Measurements from ENCODE around the gene MPZ.

DNA sequence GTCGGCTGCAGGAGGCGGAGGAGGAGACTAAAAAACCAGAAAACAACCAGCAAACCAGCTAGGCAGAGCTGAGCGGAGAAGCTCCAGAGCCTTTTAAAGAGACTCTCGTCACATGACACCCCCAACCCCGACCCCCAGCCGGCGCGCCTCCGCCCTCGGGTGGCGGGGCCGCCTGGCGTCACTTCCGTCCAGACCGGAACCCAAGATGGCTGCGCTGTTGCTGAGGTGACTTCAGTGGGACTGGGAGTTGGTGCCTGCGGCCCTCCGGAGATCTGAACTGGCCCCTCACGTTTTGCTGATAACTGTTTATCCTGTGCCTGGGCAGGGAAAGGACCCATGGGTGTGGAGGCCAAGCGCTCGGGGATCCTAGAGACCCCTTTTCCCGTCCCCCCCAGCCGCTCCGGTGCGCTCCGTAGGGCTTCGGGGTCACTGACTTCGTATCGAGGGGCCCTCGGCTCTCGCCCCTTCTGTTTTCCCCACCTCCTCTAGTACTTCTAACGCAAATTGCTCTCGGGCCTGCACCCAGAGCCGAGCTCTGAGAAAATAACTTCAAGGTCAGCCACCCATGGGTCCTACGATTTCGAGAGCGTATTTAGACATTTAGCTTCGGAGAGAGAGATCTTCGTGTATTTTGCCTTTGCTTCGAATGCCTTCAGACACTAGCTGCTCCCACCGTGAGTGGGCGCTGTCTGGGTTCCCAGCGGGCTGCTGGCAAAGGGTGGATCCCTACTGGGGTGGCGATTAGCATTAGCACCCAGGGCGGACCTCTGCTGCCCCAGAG, 4.6 kb upstream of the MPZ start, which contains the start of gene SDHC:
- TF ChIP-seq POLR2A (IDR thresholded peaks at IDR 0.05; ENCODE audit: low read depth, low read length) (peak; percentile 95), POLR2AphosphoS5 (IDR thresholded peaks at IDR 0.05; ENCODE audit: low read depth, low read length) (peak; percentile 93)

Measured in GM12892 (cell line).